Measurements from ENCODE around the gene USP15. TPM values are rescaled to one million over a fixed set of nuclear protein-coding genes. Genes with fewer than 3 reads are reported as not detected.

The USP15 gene
- total RNA-seq (100 to 1,000 TPM in 1 of 7 donors, 10 to 100 TPM in 6; 46.6 to 152 (median 62.9) TPM), polyA plus RNA-seq (10 to 100 TPM; 35.7 to 36.2 TPM)
- long read RNA-seq, donor 1, full-length matches to known transcripts, result 23 of 36 reads
- long read RNA-seq, donor 1, partial matches to known transcripts, result 10 of 36 reads
- long read RNA-seq, donor 1, other reads (novel, unspliced or antisense), result 3 of 36 reads
- long read RNA-seq, donor 2, full-length matches to known transcripts, result 12 of 12 reads
- long read RNA-seq, donor 2, partial matches to known transcripts, result 0 of 12 reads
- long read RNA-seq, donor 2, other reads (novel, unspliced or antisense), result 0 of 12 reads
- long read RNA-seq, donor 3, full-length matches to known transcripts, result 31 of 40 reads
- long read RNA-seq, donor 3, partial matches to known transcripts, result 3 of 40 reads
- long read RNA-seq, donor 3, other reads (novel, unspliced or antisense), result 6 of 40 reads

DNA sequence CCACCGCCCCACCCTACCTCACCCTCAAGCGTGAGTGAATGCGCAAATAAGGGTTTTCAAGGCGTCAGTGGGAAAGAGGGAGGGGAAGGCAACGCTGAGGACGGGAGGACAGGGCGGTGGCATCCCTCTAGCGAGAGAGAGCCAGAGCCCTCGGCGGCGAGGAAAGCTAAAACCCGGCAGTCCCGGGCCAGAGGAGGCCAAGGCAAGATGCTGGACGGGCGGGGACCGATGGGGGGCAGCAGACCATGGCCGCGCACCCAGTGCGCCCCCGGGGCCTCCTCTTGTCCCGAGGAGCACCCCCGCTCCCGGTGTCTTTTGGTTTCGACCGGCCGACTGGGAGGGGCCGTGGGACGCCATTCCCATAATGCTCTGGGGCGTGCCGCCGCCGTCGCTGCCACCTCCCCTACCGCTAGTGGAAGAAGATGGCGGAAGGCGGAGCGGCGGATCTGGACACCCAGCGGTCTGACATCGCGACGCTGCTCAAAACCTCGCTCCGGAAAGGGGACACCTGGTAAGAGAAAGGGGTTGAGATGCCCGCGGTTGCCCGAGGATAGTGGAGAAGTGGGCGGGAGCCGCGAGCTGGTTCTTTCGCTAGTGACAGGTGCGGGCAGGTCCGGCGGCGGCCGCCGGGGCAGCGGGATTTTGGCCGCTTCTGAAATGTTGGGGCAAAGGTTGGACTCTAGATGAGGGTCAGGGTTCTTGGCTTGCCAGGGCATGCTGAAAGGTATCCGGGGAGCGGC, at the start of gene USP15:
TSS of gene USP15 (plus strand) at position 412 of the 740 bp plus-strand sequence. CDS start at position 423, 11 bp downstream.
- Histone ChIP-seq H3K27ac (peak within 1 kb of the TSS; percentile 88 to 91), H3K4me3 (peak within 1 kb of the TSS; percentile 100), H3K9me3 (no peaks in the 10 kb centered on the region), H3K36me3 (no peaks in the 10 kb centered on the region), H3K27me3 (no peaks in the 10 kb centered on the region), H3K4me1 (ENCODE audit: insufficient read depth) (peaks cover 8% of the 10 kb centered on the region)
- TF ChIP-seq CTCF (IDR thresholded peaks at IDR 0.05) (peak; percentile 77 to 86 (median 85)), POLR2A (IDR thresholded peaks at IDR 0.05) (peak; percentile 58), EP300 (IDR thresholded peaks at IDR 0.05) (no peak)
- intact Hi-C loops (cut with DNase I), result no loop called here
- DNase-seq, result peak; percentile 96 to 98 (median 98)
- WGBS, 3 donors, result 0 to 1% (median 0%) methylated on average over 47 to 61 of the region's 61 CpGs

DNA sequence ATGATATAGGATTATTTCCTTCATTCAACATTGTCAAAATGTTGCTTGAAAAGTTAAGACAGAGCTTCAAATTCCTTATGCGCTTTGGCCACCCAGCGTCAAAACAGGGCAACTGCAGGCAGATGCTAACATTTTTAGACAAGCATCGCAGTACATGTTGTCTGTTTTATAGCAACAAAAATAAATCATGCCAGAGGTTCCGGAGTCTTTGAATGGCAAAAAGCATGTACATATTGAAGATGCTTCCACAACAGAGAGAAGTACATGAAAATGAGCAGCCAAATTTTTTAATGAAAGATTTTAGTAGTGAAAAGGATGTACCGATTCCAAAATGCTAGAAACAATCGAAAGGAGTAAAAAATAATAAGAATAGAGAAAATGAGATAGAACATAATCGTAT, 49.8 kb upstream of the USP15 start:
- Histone ChIP-seq H3K27me3 (no peaks in the 10 kb centered on the region), H3K9me3 (no peaks in the 10 kb centered on the region), H3K4me3 (no peak overlapping the region), H3K4me1 (ENCODE audit: insufficient read depth) (no peaks in the 10 kb centered on the region), H3K27ac (no peak overlapping the region), H3K36me3 (no peaks in the 10 kb centered on the region)
- 21 to 23% (median 23%) methylated on average over 7 of the region's 7 CpGs for WGBS, 3 donors
- intact Hi-C loops (cut with DNase I), result no loop called here
- peak in 2 of 5 donors; percentile 49 to 55 for DNase-seq
- TF ChIP-seq POLR2A (IDR thresholded peaks at IDR 0.05) (no peak), CTCF (IDR thresholded peaks at IDR 0.05) (peak; percentile 43 to 52 (median 50))

DNA sequence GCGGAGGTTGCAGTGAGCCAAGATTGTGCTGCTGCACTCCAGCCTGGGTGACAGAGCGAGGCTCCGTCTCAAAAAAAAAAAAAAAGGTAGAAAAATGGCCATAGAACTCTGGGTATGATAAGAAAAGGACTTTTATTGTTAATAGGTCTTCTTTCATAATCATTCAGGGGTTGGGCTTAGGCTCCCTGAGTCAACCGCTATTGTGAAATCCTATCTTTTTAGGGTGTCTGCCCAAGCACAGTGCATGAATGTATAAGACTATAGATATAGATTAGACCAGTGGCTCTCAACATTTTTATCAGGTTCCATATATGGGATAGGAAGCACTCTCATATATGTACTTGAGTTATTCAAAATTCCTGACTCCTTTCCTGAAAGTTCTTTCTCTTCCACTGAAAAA, 48.7 kb upstream of the USP15 start:
- intact Hi-C loops (cut with DNase I), result no loop called here
- Histone ChIP-seq H3K9me3 (no peaks in the 10 kb centered on the region), H3K4me3 (no peak overlapping the region), H3K27me3 (no peaks in the 10 kb centered on the region), H3K27ac (no peak overlapping the region), H3K36me3 (no peaks in the 10 kb centered on the region), H3K4me1 (ENCODE audit: insufficient read depth) (no peaks in the 10 kb centered on the region)
- TF ChIP-seq EP300 (IDR thresholded peaks at IDR 0.05) (no peak), CTCF (IDR thresholded peaks at IDR 0.05) (no peak), POLR2A (IDR thresholded peaks at IDR 0.05) (no peak)
- DNase-seq, result no peak
- WGBS, 3 donors, result 88 to 94% (median 94%) methylated on average over 4 of the region's 4 CpGs

DNA sequence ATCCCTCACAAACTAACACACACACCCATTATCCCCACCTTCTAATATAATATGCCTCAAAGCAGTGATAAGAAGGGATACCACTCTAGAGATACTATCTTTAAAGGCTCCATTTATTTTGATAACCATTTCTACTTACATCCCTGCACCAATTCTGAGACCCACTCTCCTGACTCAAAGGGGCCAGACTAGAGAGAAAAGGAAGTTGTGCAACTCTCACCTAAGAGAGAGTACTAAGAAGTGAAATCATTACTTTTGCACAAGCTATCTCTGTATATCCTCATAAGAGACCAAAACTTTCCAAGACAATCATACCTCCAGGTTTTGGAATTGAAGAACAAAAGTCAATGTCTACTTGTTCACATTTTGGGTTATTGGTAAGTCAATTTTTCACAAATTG, 45.4 kb upstream of the USP15 start:
- TF ChIP-seq EP300 (IDR thresholded peaks at IDR 0.05) (no peak), POLR2A (IDR thresholded peaks at IDR 0.05) (no peak), CTCF (IDR thresholded peaks at IDR 0.05) (no peak)
- H3K27me3 ChIP-seq, result no peaks in the 10 kb centered on the region
- intact Hi-C loops (cut with DNase I), result no loop called here
- no peaks in the 10 kb centered on the region for H3K4me1 ChIP-seq (ENCODE audit: insufficient read depth)
- no peaks in the 10 kb centered on the region for H3K36me3 ChIP-seq
- no peaks in the 10 kb centered on the region for H3K9me3 ChIP-seq
- H3K27ac ChIP-seq, result no peak overlapping the region
- H3K4me3 ChIP-seq, result no peak overlapping the region
- DNase-seq, result no peak
